ENCODE results near the gene AKAP8.
"Not testable (repeated sequence)": the region's sequence is repeated elsewhere in the genome, so short reads cannot be mapped to it uniquely, and the experiment has no call there.

The AKAP8 gene

DNA sequence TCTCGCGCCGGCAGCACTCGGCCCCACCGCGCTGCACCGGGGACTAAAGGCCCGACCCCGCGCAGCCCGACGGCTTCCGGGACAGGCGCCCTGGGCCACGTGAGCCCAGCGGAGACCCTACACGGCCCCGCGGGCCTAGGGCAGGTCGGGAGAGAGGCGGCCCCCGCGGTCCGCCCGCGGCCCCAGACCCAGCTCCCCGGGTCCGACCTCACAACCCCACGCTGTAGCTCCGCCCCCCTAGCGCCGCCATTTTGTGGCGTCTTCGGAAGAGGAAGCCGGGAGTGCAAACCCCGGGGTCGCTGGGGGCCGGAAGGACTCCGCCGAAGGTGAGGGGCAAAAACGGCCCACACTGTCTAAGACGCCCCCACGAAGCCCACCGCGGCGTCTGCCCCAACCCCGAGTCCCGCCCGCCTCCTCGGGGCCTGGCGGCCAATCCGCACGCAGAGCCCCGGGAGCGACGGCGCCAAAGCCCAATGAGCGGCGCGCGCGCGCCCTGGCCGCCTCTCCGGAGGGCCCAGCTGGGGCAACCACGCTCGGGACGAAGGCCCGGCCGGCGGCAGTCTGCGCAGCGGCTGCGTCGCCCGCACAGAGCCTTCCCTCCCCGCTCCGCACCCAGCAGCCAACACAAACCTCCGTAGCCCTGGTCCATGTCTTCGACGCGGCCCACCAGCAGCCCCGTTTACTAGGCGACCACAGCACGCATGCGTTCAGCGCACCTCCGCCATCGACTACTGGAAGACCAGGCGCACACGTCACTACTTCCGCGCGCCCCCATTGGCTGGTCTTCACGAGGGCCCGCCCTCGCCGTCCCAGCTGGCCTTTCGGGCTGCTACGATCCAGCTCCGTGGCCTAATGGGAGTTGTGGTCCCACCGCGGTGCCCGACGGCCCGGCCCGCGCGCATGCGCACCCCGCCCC is at the start of gene AKAP8:
Gene AKAP8, minus strand, starts transcription at position 705 of the 916 bp plus-strand sequence. Its CDS starts 56 bp downstream, at position 649.
- DNase-seq = peak; percentile 99

DNA sequence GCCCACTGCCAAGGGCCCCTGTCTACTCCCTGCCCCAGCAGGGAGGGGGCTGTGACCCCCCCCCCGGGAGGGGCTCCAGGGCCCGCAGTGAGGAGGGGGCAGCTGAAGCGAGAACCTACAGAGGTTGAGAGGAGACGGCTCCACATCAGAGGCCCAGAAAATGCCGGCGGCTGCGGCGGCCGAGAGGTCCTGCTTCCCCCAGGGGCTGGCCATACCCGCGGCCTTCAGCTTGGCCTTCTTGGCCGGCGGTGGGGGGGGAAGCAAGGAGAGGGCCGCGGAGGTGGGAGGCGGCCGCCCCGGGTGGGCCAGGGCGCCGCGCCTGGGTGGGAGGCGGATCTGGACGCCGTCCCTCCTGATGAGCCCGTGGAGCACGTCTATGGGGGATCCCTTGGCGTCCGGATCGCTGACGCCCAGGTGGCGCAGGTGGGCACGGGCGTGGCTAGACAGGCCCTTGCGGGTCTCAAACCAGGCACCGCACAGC is 48.4 kb upstream of the AKAP8 start:
- DNase-seq = no peak

DNA sequence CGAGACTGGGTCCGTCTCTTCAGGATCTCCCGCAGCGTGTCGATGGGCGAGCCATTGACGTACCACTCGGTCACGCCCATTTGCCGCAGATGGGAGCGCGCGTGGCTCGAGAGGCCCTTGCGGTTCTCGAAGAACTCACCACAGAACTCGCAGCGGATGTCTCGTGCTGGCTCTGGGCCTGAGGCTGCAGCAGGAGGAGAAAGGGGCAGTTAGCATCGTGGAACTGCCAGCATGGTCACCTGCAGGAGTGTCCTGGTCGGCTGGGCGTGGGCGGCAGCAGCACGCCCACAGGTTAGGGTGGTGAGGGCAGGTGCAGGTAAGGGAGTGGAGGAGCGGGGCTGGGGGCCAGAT is 47.7 kb upstream of the AKAP8 start:
- no peak for DNase-seq

DNA sequence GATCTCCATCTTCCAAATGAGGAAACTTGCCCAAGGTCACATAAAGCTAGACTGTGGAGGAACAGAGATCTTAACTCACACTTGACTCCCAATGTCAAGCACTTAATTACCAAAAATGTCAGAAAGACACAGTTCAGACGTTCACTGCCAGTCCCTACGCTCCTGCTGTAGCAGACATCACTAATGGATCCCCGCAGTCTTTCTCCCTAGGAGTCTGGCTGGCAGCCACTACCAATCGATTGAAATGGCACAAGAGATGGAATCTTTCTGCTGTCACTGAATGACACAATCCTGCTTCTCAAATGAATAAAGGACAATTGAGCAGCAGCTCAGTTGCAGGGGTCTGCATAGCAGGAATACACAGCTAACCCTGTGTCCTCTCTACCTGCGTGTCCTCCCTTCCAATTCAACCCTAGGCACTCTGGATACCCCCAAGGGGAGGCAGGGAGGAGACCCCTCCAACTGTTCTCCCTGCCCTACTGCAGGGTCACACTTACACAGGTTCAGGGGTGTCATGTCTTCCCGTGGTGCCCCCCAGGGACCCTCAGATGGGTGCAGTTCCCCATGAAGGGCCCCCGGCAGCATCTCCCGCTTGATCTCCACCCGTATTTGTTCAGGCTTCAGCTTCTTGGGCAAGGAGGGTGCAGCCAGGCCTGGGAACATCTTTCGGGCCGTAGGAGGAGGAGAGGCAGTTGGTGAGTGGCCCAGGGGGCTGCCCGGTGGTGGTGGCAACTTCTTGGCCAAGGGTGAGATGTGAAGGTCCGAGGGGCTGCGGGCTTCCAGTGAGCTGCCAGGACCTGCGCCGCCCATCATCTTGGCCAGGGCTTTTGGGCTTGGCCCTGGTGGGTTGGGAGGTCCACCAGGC is 47.1 kb upstream of the AKAP8 start:
- no peak for DNase-seq

DNA sequence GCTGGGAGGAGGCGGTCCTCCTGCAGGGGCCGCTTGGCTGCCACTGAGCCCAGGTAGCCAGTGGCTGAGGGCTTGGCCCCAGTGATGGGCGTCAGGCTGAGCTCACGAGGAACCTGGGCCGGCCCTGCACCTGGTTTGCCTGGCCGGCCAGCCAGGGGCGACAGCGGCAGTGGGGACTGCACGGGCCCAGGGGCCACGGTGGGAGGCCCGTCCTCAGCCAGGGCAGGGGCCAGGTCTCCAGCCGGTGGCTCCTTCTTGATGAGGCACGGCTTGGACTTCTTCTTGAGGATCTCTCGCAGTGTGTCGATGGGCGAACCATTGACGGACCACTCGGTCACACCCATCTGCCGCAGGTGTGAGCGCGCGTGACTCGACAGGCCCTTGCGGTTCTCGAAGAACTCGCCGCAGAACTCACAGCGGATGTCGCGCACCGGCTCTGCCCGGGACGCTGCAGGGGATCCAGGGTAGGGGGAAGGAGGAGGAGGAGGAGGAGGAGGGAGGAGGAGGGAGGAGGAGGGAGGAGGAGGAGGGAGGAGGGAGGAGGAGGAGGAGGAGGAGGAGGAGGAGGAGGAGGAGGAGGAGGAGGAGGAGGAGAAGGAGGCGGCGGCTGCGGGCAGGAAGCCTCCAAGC is 45.8 kb upstream of the AKAP8 start:
- DNase-seq = no peak

DNA sequence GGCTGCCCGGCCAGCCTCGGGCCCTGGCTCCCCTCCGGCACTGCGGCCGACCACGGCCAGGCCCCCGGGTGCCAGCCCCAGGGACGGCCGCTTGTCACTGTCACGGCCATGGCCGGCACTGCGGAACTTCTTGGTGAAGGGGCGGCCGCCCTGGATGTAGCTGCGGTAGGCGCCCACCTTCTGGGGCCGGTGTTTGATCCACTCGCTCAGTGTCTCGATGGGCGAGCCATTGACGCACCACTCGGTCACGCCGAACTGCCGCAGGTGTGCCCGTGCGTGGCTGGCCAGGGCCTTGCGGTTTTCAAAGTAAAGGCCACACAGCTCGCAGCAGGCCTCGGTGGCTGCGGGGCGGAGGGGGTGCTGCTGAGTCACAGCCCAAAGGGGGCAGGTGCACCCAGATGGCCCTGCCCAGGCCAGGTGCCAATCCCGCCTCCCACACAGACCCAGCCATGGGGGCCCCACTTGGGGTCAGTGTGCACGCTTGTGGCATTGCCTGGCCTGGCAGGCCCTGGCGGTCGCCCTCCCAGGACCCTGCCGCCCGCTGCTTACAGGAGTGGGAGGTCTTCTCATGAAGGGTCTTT is 45.2 kb upstream of the AKAP8 start:
- no peak for DNase-seq

DNA sequence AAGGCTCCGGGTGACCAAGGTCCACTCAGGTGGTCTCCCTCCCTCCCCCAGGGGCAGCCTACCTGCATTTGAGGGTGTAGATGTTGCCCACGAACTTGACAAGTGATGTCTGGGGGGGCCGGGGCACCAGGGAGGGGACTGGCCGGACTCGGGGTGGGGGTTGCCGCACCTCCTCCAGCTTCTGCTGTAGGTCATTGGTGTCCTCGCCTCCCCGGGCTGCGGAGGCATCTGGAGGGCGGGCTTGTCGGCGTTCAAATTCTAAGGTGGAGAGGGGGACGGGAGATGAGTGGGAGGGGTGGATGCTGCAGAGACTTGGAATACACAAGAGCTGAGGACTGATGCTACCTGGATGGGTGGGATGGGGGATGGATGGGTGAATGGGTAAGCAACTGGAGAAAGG is 44.5 kb upstream of the AKAP8 start:
- DNase-seq = no peak

DNA sequence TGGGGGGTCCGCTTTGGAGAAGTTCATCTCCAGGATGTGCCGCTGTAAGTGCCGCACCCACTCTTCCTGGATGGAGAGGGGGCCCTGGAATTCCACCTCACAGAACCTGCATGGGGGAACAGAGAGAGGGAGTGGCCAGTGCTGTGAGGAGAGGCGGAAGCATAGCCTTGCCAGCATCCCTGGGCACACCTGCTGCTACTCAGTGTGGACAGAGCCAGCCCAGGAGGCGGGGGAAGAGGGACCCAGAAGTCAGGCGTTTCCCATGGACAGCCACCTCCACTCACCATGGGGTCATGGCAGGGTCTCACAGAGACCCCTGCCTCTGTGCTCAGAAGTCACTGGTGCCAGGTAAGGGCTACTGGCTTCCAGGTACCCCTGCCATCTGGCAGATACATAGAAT is 43.5 kb upstream of the AKAP8 start:
- no peak for DNase-seq

DNA sequence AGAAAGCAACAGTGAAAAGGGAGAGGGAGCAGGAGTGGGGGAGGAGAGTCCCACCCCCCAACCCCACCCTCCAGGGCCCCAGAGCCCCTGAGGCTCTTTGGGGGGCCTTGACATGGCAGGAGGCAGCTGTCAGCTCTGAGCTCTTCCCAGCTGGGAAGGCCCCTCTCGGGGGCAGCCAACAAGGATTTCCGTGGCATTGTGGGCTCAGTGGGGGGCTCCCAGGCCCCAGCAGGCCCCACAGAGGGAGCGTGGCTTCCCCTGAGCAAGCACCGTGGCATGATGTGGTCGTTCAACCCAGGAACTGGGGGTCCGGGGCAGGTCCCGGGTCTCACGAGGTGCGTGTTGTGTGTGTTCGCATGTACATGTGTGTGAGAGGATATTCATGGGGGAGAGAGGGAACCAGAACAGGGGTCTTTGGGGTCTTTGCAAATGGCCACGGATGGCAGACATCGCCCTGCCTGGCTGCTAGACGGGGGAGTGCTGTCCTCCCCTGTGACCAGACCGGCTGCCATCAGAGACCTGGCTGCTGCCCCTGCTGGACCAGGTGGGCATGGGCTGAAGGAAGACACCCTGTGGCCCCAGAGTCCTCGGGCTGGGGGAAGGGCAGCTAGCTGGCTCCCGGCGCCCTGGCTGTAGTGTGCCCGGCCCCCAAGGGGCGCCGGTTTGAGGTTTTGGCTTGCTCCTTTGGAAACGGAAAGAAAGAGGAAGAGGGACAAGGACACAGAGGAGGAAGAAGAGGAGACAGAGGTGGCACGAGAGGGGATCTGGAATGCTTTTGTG is 42.9 kb upstream of the AKAP8 start:
- DNase-seq = no peak

DNA sequence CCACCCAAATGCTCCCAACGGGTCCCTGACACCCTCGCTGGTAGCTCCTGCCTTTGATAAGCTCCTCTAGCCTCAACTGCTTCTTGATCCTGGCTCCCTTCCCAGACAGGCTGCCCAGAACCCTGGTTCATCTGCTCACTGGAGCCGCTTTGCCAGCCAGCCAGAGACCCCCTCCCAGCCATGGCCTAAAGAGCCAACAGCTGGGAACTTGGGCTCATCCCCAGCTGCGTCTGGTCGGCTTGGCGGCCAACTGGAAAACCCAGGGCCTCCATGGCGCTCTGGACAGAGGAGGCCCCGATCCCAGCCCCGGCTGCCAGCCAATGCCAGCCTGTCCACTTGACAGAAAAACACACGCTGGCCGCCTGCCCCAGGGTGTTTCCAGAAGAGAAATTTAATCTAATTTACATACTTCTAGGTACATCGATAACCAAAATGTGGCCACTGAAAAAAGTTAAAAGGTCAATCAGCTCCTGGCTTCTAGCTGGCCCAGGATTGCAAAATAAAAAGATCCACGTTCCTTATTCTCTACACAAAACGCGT is 42.2 kb upstream of the AKAP8 start:
- DNase-seq = no peak

DNA sequence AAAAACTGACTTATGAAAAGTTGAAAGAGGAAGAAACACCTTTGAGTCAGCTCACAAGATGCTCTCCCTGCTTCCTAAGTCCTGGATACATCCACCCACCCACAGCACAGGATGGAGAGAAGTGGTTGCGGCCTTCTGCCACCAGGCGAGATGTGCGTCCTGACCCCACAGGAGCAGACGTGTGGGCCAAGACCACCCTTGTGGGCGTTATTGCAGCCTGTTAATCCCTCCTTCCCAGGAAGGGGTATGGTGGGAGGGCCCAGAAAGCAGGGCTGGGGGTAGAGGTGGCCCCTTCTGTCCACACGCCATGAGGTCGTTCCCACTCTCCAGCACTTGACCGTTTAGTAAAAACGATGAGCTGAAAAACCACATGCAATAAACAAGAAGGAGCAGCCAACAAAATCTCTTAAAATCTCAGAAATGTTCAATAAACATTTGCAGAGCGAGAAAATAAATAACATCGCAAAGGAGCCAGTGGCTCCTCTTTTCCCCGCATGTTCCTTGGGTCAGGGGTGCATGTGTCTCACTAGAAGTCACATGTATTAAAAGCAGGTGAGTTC is 41.6 kb upstream of the AKAP8 start:
- DNase-seq = no peak

DNA sequence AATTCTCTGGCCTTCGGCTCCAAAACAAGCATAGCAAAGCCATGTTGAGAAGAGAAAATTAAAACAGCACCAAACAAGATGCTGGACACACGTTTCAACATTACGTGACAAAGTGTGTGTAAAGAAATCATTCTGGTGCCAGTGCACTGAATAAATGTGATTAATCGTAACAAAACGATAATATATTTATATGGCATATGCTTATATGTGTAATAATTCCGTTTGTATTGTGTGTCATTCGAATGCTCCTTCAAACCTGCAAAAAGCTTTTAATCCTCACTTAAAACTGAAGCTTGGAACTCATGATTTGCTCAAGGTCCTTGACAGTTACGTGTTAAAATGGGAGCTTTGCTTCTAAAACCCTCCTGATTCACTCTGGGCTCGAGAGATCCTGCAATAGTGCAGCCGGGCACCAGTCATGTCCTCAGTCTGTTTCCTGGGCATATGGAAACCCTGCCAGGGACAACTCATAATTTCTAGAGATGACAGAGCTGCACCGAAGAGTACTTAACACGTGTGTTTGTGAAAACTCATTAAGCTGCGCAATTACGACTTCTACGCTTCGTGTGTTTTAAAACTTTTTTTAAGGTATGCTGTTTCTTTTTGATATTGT is 39.9 kb upstream of the AKAP8 start:
- DNase-seq = no peak

DNA sequence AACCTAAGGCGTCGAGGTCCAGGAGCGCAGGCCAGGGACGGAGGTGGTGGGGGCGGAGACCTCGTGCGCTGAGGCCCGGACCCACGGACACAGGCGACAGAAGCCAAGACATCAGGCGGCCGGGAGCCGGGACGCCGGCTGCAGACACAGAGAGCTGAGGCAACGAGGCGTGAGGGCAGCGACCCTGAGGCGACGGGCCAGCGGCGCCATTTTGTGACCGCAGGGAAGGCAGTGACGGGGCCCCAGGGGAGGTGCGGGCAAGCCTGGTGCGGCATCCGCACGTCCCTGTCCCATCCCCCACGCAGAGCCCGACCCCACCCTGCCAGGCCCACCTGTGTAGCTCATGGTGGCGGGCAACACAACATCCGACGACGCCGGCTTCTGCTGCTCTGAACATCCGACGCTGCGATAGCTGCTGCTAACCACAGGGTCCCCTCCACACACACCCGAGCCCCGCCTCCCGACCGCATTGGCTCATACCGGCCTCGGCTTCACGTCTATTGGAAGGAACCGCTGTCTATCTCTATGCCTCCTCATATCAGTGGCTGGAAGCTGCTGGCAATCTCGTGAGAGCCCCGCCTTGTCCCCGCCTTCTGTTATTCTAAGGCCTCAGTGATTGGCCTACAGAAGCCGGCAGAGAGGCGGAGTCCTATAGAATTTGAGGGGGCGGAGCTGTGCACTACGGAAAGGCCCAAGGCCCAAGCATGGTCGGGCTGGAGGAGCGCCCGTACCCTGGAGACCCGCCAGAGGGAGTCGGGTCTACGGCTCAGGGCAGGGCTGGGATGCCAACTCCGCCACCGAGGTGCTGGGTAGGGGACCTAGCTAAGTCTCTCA is 39.2 kb upstream of the AKAP8 start, which contains the start of gene AKAP8L:
Gene AKAP8L, minus strand, starts transcription at position 410 of the 834 bp plus-strand sequence. Its CDS starts 65 bp downstream, at position 345.
- DNase-seq = peak; percentile 100

DNA sequence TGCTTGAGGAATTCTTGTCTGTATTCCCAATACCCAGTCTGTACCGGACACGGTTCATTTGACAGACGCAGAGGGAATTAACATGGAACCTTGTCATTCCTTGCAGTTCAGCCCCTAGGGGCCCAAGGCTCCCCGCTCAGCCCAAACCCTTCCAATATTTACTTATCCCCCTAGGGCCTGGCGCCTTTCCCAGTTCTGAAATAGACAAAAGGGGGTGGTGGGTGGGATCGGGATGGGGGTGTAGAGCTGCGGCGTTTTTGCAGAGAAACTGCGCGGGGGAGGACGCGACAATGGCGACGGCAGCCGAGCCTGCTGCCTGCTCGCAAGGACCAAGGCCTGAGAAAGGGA is 38.6 kb upstream of the AKAP8 start:
- DNase-seq = peak; percentile 35

DNA sequence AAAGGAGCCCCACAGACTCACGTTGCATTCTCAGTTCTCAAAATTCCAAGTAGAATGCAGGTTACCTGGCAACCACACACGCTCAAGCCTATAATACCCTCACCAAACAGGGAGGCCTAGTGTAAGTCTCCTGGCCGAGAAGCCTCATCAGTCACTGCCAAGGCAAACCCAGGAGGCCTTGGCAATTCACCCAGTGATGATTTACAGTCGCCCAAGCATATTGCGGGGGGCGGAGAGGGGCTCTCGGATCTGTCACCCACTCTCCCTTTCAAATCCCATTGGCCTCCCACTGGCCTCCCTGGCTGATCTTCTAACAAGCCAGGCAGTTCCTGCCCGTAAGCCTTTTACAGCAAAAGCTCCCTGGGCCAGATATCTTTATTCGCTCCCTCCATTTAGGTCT is 38.1 kb upstream of the AKAP8 start:
- no peak for DNase-seq

DNA sequence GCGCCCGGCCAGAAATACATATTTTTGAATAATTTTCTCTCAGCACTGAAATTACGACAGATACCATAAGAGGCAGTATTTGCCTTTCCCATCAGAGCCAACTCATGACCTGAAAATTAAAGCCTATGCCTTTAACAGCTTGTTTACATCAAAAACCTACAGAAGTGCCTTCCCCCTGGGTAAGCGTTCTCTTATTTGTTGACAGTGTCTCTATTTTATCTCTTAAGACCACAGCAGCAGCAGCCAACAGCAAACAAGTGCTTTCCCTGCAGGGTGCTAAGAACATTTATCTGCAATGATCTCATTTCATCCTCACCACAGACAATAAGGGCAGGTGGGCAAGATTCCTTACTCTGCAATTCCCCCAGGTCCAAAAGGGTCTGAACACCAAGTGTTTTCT is 33.2 kb upstream of the AKAP8 start:
- peak; percentile 39 for DNase-seq

DNA sequence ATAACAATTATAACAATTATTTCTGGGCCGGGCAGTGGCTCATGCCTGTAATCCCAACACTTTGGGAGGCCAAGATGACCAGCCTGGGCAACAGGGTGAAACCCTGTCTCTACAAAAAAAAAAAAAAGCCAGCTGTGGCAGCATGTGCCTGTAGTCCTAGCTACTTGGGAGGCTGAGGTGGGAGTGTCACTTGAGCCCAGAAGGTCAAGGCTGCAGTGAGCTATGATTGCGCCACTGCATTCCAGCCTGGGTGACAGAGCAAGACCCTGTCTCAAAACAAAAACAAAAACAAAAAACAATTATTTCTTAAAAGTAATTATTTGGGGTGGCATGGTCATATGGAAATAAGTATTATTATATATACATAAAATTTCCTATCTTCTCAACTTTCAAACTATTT is 31.8 kb upstream of the AKAP8 start:
- not testable (repeated sequence) for DNase-seq

DNA sequence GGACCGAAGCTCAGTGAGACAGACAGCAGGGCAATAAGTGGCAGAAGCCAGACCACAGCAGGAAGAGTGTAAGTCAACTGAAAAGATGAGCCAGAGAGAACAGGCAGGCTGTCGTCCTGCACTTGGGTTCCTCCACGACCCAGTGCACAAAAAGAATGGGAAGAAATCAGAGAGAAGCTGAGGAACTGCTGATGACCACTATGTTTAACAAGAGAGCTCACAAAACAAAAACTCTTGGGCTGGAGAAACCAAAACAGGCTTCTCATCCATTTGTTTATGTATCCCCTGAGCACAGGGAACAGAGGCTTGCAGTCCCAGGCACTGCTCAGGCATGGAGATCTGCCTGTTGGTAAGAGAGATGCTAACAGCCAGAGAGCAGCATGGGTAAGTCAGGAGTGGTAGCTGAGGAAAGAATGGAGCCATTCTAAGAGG is 25.2 kb upstream of the AKAP8 start:
- DNase-seq = no peak

DNA sequence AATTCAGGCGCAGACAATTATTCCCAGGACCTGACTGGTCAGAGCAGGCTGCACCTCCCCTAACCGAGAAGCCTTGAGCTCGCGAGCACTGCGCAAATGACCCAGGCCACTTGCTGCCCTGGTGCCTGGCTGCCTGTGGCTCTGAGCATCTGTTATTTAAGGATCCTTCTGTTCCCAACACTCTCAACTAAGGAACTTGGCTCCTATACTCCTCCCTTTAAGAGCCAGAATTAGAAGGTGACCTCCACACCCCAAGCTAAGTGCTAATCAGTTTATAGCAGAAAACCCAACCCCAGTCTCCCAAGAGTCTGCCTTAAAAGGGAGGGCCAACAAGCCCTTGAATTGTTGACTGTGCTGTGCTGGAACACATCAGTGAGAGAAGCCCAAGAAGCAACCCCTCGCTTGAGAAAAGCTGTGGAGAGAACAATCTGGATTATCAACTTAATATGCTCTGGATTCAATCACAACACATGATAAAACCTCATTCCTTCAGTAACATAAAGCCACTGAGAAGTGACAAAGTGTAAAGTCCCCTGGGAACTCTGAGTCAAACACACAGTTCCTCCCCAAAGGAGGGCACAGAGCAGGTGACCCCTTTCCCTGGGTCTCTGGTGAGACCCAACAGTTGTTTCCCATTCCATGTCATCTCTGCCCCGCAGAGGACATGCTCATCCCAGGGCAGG is 24.7 kb upstream of the AKAP8 start:
- peak; percentile 63 for DNase-seq
